ENCODE data around the gene TMEM229A. TPM values are rescaled to one million over a fixed set of nuclear protein-coding genes. Genes with fewer than 3 reads are reported as not detected.
"Not testable (repeated sequence)": the region's sequence is repeated elsewhere in the genome, so short reads cannot be mapped to it uniquely, and the experiment has no call there.

TMEM229A gene
- polyA plus RNA-seq (ENCODE audit: insufficient read length in 4 of 4) = under 1 TPM; 0.08 to 0.14 (median 0.12) TPM

- peak; percentile 25 to 42 (median 30) for DNase-seq (ENCODE audit: low read depth in 4 of 4, low spot score in 2 of 4)
Measured at GRCh38 chr7:124032369-124033094, at the start of gene TMEM229A. Gene TMEM229A (minus strand): TSS chr7:124033067. CDS start chr7:124033003, 64 bp downstream.

- DNase-seq (ENCODE audit: low read depth in 4 of 4, low spot score in 2 of 4) = not testable (repeated sequence)
Measured at GRCh38 chr7:124082234-124082633, 49.4 kb upstream of the TMEM229A start.

GRCh38 chr7:124077546-124077945, 44.7 kb upstream of the TMEM229A start:
- no peak for DNase-seq (ENCODE audit: low read depth in 4 of 4, low spot score in 2 of 4)

DNA sequence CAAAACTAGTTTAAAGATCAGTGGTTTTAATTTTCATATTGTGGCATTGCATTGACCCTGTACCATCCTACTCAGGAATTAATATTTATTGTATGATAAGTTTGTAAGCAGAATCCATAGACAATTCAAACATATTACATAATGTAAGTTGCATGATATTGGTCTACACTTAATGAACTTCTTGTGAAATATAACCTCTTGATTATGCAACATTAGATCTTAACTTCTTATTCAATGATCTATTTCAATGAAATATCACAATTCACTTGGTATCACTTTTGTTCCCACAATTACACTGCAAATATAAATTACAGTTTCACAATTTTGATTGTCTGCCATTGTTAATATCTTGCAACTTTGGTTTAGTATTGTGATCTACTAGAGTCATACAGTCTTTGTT, 44.0 kb upstream of the TMEM229A start:
- no peak for DNase-seq (ENCODE audit: low read depth in 4 of 4, low spot score in 2 of 4)

DNA sequence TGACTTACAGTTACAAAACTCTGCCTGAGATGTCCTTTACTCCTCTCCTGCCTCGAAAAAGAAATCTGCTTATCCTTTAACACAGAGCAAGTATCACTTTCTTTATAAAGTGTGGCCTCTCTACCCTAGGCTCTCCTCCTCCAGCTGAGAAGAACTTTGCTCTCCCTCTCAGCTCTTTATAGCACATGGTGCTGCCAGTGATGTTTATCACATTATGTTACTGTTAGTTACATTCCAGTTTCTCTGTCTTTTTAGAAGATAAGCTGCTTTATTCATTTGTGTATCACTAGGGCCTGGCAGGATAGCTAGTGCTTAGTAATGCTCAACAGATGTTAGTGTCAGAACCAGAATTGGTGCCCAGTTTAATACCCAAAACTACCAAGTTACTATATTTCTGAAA, 41.1 kb upstream of the TMEM229A start:
- no peak for DNase-seq (ENCODE audit: low read depth in 4 of 4, low spot score in 2 of 4)

GRCh38 chr7:124073310-124073645, 40.4 kb upstream of the TMEM229A start:
- DNase-seq (ENCODE audit: low read depth in 4 of 4, low spot score in 2 of 4) = no peak

DNA sequence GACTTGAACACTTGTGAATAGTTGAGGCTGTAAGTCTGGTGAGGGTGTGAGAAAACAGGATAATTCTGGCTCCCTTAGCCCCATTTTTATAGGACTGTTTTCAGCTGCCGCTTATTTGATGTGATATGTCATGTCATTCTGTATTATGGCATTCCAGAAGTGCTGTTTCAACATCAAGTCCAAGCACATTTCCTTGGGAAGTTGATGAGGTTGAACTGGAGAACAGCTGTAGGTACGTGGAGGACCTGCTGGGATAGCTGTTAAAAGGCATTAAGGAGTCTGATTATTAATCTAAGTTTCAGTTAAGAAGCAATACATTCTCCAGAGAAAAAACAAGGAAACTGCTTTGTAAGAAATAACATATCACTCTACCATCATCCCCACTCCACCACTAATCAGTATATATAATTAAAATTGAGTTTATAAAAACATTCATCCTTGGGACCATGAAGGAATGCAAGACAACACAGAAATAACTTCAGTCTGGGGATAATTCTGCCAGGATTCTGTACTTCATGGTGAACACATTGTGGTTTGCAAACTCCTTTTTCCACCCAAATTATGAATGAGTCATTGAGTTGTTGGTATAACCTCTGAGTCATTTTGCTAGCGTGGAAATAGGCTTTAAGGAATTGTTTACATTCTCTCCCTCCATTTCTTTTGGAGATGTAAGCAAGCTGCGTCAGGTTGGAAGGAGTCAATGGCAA, 39.9 kb upstream of the TMEM229A start:
- DNase-seq (ENCODE audit: low read depth in 4 of 4, low spot score in 2 of 4) = no peak

- DNase-seq (ENCODE audit: low read depth in 4 of 4, low spot score in 2 of 4) = no peak
Measured at GRCh38 chr7:124071843-124072242, 39.0 kb upstream of the TMEM229A start.

DNA sequence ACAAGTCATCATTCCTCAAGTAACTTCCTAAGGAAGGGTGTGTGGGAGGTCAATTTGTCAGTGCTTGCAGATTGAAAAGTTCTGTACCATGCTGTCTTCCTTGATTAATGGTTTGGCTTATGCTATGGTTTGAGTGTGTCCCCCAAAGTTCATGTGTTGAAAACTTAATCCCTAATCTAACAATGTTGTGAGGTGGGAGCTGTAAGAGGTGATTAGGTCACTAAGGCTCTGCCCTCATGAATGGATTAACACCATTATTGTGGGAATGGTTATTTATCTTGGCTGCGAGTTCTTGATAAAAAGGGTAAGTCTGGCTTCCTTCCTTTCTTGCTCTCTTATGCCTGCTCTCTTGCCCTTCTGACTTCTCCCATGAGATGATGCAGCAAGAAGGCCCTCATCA, 29.3 kb upstream of the TMEM229A start:
- DNase-seq (ENCODE audit: low read depth in 4 of 4, low spot score in 2 of 4) = no peak

DNA sequence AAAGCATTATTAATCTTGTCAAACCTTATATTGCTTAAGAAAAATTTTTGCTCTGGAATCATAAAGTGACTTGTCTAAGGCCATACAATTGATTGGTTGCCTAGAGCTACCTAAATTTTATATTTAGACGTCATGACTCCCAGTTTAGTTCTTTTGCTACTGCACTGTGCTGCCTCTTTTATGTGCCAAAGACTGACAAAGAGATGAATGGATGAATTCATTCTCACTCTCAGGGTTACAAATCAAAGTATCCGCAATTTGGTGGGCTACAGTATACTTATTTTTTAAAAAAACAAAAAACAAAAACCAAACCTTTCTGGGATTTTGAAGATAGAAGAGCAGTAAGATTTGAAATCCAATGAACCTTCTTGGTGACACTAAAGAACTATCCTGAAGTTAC, 27.7 kb upstream of the TMEM229A start:
- DNase-seq (ENCODE audit: low read depth in 4 of 4, low spot score in 2 of 4) = no peak

DNA sequence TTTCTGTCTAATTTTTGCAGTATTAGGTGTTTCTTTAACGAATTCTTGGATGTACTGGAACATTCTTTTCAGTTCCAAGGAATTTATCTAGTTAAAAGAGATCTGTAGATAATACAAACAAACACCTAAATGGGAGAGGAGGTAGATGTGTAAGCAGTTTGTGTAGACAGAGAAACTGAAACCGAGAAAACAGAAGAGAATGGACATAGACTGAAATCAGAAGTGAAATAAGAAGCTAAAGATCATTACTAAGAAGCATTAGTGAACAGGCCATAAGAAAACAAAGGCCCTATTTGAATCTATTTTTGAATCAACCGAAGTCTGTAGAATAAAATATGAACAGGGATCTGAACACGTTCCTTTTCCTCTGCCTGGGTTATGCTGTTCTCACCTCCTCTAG, 26.5 kb upstream of the TMEM229A start:
- no peak for DNase-seq (ENCODE audit: low read depth in 4 of 4, low spot score in 2 of 4)

DNA sequence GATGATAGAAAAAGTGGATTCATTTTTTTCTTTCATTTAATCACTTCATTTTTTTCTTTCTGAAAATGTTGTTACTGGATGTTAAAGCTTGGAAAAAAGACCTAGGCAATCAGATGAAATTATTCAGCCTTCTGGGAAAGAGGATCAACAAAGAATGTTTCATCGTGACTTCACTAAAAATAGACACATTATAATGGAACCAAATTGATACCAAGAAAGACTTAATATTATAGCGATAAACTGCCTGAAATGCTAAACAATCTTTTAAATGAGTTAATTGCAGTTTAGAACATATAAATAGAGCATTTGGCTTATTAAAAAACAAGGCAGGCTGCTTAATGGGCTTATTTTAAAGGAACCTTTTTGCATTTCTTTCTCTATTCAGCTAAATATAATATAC, 25.6 kb upstream of the TMEM229A start:
- DNase-seq (ENCODE audit: low read depth in 4 of 4, low spot score in 2 of 4) = no peak

GRCh38 chr7:124057872-124058271, 25.0 kb upstream of the TMEM229A start:
- no peak for DNase-seq (ENCODE audit: low read depth in 4 of 4, low spot score in 2 of 4)

GRCh38 chr7:124056234-124056633, 23.4 kb upstream of the TMEM229A start:
- DNase-seq (ENCODE audit: low read depth in 4 of 4, low spot score in 2 of 4) = no peak

DNA sequence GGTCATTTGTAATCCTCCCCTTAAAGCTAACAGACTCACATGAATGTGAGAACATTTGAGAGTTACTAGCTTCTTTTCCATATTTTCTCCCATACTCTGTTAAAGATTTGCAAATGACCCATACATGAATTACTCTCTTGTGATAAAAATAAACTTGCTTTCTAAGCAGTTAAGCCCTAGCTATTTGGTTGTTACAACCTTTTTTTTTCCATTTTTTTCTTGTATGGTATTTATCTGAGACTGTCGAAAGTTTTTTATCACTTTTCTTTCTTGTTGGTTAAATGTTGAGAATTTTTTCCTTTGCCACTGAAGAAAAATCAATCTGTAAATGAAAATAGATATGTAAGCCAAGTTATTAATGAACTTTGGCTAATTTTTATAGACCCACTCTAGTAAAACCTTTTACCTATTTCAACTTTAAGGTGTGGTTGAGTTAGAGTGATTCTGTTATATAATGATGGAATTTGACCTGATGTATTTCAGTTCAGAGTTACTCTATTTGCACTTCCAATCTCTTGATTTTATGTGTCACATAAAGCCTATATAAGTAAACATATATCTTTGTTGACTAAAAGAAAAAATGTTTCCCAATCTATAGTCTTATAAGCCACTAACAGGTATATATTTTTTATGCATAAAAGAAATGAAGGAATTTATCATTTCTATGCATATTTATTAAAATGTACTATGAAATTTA, 19.0 kb upstream of the TMEM229A start:
- DNase-seq (ENCODE audit: low read depth in 4 of 4, low spot score in 2 of 4) = no peak

GRCh38 chr7:124042826-124043225, 10.0 kb upstream of the TMEM229A start:
- no peak for DNase-seq (ENCODE audit: low read depth in 4 of 4, low spot score in 2 of 4)

DNA sequence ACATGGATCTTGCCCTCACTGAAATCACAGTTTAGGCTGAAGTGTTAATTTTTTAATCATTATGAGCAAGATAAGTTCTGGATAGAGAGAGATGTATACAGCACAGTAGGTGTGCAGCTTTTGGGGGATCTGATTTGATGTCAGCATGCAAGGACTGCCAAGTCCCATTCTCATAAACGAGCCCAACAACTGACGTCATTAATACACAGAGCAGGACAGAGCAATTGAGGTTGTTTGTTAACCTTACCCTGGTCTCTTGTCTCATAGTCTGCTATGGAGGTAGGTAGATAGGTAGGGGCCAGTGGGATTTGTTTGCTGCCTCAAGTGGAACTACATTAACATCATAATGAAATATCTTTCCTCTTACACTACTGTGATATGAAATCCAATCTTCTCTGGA, 8.6 kb upstream of the TMEM229A start:
- no peak for DNase-seq (ENCODE audit: low read depth in 4 of 4, low spot score in 2 of 4)

DNA sequence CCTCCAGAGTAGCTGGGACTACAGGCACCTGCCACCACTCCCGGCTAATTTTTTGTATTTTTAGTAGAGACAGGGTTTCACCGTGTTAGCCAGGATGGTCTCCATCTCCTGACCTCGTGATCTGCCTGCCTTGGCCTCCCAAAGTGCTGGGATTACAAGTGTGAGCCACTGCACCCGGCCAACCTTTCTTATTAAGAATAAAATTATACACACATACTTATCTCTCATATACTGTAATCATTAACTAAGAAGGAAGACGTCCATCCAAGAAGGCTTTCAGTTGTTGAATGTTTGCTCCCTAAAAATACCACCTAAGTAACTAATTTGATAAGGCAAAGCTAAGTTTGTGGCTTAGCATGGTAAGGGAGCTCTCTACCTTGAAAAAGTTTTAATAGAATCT, 5.0 kb upstream of the TMEM229A start:
- not testable (repeated sequence) for DNase-seq (ENCODE audit: low read depth in 4 of 4, low spot score in 2 of 4)

DNA sequence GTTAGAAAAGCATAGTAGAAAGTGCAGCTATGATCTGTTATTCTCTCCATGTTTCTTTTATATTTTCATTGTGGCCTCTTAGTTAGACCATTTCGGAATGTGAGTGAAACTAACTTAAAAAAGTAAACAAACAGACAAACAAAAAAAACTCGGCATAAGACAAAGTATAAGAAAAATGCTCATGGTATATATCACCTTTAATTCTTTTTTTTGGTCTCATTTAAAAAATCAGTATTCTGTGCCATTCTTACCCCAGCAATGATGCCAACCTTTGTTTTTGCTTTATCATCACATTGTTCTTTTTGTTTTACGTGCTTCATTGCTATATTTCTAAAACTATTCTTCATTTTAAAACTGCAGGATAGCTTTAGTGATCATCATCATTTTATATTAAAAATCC, 2.8 kb upstream of the TMEM229A start:
- no peak for DNase-seq (ENCODE audit: low read depth in 4 of 4, low spot score in 2 of 4)

DNA sequence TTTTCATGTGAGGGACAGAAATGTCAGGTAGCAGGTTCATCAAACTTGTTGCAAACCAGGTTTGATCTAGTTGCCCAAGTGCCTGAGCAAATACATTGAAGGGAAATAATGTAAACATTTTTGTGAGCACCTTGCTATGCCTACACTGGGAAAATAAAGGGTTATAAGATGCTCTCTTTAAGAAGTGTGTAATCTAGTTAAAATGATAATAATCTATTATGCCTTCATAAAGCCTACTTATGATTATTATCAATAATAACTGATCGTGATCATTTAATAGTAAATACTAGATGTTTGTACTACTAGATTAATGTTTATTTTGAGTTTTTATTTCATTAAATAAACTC, 1.9 kb upstream of the TMEM229A start:
- DNase-seq (ENCODE audit: low read depth in 4 of 4, low spot score in 2 of 4) = no peak

- DNase-seq (ENCODE audit: low read depth in 4 of 4, low spot score in 2 of 4) = no peak
Measured at GRCh38 chr7:124033807-124034753, 1.2 kb upstream of the TMEM229A start.
